Liver (tissue), 9 donors: ENCODE data around the gene PATZ1. TPM values are rescaled to one million over a fixed set of nuclear protein-coding genes. Genes with fewer than 3 reads are reported as not detected.

ENCODE experiments used
- DNase-seq: peaks from one replicate; pipeline ENCODE4 v3.0.0-alpha.2; 2017; ENCODE audit warnings: low spot score
- H3K27ac ChIP-seq, 2 donors: one replicate each; pipeline ENCODE4 v1.7.0; 2013; ENCODE audit warnings: inconsistent platforms in 2 of 2, low read length in 2 of 2, control low read depth in 1 of 2, low read depth in 1 of 2, mild to moderate bottlenecking in 1 of 2
- H3K27me3 ChIP-seq, 4 donors: one replicate each; pipeline versions ENCODE4 v1.6.1 to v1.7.0; 2013; ENCODE audit warnings: low read length in 3 of 4, inconsistent platforms in 1 of 4, mild to moderate bottlenecking in 1 of 4, moderate library complexity in 1 of 4; ENCODE audit not compliant: control insufficient read depth in 4 of 4, insufficient read depth in 4 of 4
- H3K36me3 ChIP-seq, 4 donors: one replicate each; pipeline versions ENCODE4 v1.6.1 to v1.7.0; 2013; ENCODE audit warnings: low read length in 3 of 4, mild to moderate bottlenecking in 3 of 4, low read depth in 1 of 4, moderate library complexity in 1 of 4; ENCODE audit not compliant: control insufficient read depth in 4 of 4, insufficient read depth in 3 of 4
- H3K4me1 ChIP-seq, 4 donors: one replicate each; pipeline versions ENCODE4 v1.6.1 to v1.7.0; 2013; ENCODE audit warnings: low read length in 3 of 4, mild to moderate bottlenecking in 3 of 4, moderate library complexity in 1 of 4; ENCODE audit not compliant: control insufficient read depth in 4 of 4, insufficient read depth in 4 of 4
- H3K4me3 ChIP-seq, 3 donors: one replicate each; pipeline versions ENCODE4 v1.6.1 to v1.7.0; 2013; ENCODE audit warnings: low read length in 3 of 3, control low read depth in 1 of 3, low read depth in 1 of 3, mild to moderate bottlenecking in 1 of 3
- H3K9ac ChIP-seq, 2 donors: one replicate each; pipeline ENCODE4 v1.7.0; 2013; ENCODE audit warnings: low read length in 2 of 2, mild to moderate bottlenecking in 2 of 2, moderate library complexity in 2 of 2, control low read depth in 1 of 2, low read depth in 1 of 2
- H3K9me3 ChIP-seq, 4 donors: one replicate each; pipeline versions ENCODE4 v1.6.1 to v1.7.0; 2013; ENCODE audit warnings: low read length in 3 of 4; ENCODE audit not compliant: control insufficient read depth in 4 of 4
- EGR1 ChIP-seq, 2 donors: IDR thresholded peaks; 2 replicates each; pipeline ENCODE4 v1.6.1; 2016 to 2018; ENCODE audit warnings: antibody characterized with exemption in 2 of 2, low read depth in 2 of 2
- FOXA1 ChIP-seq: IDR thresholded peaks from 2 replicates; pipeline ENCODE4 v1.6.1; 2016; ENCODE audit warnings: antibody characterized with exemption
- FOXA2 ChIP-seq: IDR thresholded peaks from 2 replicates; pipeline ENCODE4 v1.6.1; 2016; ENCODE audit warnings: antibody characterized with exemption
- GABPA ChIP-seq, 2 donors: IDR thresholded peaks in 1 of 2; conservative IDR thresholded peaks in 1 of 2; 2 replicates each; pipeline ENCODE4 v1.6.1; 2016; ENCODE audit warnings: antibody characterized with exemption in 2 of 2, mild to moderate bottlenecking in 1 of 2, moderate library complexity in 1 of 2
- HNF4A ChIP-seq, 2 donors: conservative IDR thresholded peaks; 2 replicates each; pipeline ENCODE4 v1.6.1; 2016; ENCODE audit warnings: antibody characterized with exemption in 2 of 2, mild to moderate bottlenecking in 2 of 2
- HNF4G ChIP-seq: IDR thresholded peaks from 2 replicates; pipeline ENCODE4 v1.6.1; 2016; ENCODE audit warnings: antibody characterized with exemption
- JUND ChIP-seq, 2 donors: IDR thresholded peaks; 2 replicates each; pipeline ENCODE4 v1.6.1; 2016; ENCODE audit warnings: antibody characterized with exemption in 2 of 2
- NR2F2 ChIP-seq: IDR thresholded peaks from 2 replicates; pipeline ENCODE4 v1.6.1; 2016; ENCODE audit warnings: antibody characterized with exemption
- RAD21 ChIP-seq, 2 donors: IDR thresholded peaks; 2 replicates each; pipeline ENCODE4 v1.6.1; 2016; ENCODE audit warnings: antibody characterized with exemption in 2 of 2, mild to moderate bottlenecking in 2 of 2
- RXRA ChIP-seq, 2 donors: IDR thresholded peaks; 2 replicates each; pipeline ENCODE4 v1.6.1; 2017 to 2018; ENCODE audit warnings: antibody characterized with exemption in 2 of 2, mild to moderate bottlenecking in 1 of 2
- SP1 ChIP-seq: IDR thresholded peaks from 2 replicates; pipeline ENCODE4 v1.6.1; 2018; ENCODE audit warnings: antibody characterized with exemption, mild to moderate bottlenecking
- TAF1 ChIP-seq: conservative IDR thresholded peaks from 2 replicates; pipeline ENCODE4 v1.6.1; 2016; ENCODE audit warnings: antibody characterized with exemption, mild to moderate bottlenecking
- YY1 ChIP-seq: IDR thresholded peaks from 2 replicates; pipeline ENCODE4 v1.6.1; 2016; ENCODE audit warnings: antibody characterized with exemption, mild to moderate bottlenecking
- WGBS: extraction: QIAGEN DNeasy Blood & Tissue Kit; methylation state at CpG from one replicate; pipeline ENCODE4 v1.1.7; 2013; 5-methylcytosine and 5-hydroxymethylcytosine counted together
- polyA plus RNA-seq, 2 donors: library from polyadenylated mRNA; stranded (reverse) in 1 of 2; unstranded in 1 of 2; fragments of 200-250 nt in 1 of 2; fragments of >200 nt in 1 of 2; fragmentation: Nextera tagmentation in 1 of 2; extraction: Ambion mirVana in 1 of 2; gene quantifications; one replicate each; pipeline versions ENCODE4 v1.2.1 to v1.2.3, GENCODE V29; 2013 to 2015
- total RNA-seq, 2 donors: library from RNA; depleted of rRNA; stranded (reverse); fragments of >200 nt; gene quantifications; one replicate each; pipeline ENCODE4 v1.2.3, GENCODE V29; 2014
- TF ChIP-seq, protein P1 (sequence below): IDR thresholded peaks from 2 replicates; pipeline ENCODE4 v1.6.1; 2016; ENCODE audit warnings: antibody characterized with exemption
- TF ChIP-seq, protein P2 (sequence below): IDR thresholded peaks from 2 replicates; pipeline ENCODE4 v1.6.1; 2016; ENCODE audit warnings: antibody characterized with exemption
- TF ChIP-seq, protein P3 (sequence below): IDR thresholded peaks from 2 replicates; pipeline ENCODE4 v1.6.1; 2016; ENCODE audit warnings: antibody characterized with exemption, mild to moderate bottlenecking
- TF ChIP-seq, protein P4 (sequence below): IDR thresholded peaks from 2 replicates; pipeline ENCODE4 v1.6.1; 2016; ENCODE audit warnings: antibody characterized with exemption
- TF ChIP-seq, protein P5 (sequence below): fragments of 150-350 bp; IDR thresholded peaks from 2 replicates; pipeline ENCODE4 v1.5.1; 2017; ENCODE audit warnings: improper control_type of control experiment, low read depth, low read length; ENCODE audit not compliant: missing input control
- donor health status: healthy.
- donor health status: healthy.
- donor health status: healthy.
- donor health status: healthy.
- donor health status: healthy.

The PATZ1 gene
- total and polyA plus RNA-seq, 4 donors: 3.8 to 13.5 (median 10.1) TPM

DNA sequence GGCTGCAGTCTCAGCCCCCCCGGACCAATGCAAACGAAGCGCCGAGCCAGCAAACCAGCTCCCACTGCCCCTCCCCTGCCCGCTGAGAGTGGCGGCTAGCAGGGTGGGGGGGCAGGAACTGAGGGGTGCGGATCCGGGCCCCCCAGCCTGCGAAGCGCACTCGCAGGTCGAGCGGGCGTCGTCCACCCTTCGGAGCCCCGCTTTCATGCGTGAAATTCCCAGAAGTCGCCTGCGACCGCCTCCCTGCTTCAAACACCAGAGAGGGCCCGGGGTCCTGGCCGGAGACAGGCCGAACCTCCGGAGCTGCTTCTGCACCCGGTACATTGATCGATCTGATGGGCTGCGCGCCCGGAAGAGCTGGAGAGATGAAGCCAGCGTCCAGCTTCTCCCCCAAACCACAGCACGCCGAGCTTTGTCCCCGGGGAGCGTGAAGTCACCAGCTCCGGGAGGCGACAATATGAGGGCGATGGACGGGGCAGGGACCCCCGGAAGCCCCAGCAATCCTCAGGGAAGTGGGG lies 646 bp upstream of the PATZ1 start:
- WGBS: under 1% methylated on average over 40 of the region's 40 CpGs
- H3K9ac ChIP-seq: no peak overlapping the region
- peaks cover 18 to 56% (median 41%) of the 10 kb centered on the region in 4 donors for H3K4me1 ChIP-seq
- no peaks in the 10 kb centered on the region for H3K27me3 ChIP-seq
- no peaks in the 10 kb centered on the region for H3K9me3 ChIP-seq
- H3K27ac ChIP-seq: peak overlapping the region; percentile 78 to 87
- H3K36me3 ChIP-seq: peaks cover 2 to 7% (median 5%) of the 10 kb centered on the region in 4 donors
- peak; percentile 72 for DNase-seq
- TF ChIP-seq EGR1 (IDR thresholded peaks at IDR 0.05; ENCODE audit: low read depth in 2 of 2): no peak
- TF ChIP-seq HNF4A (conservative IDR thresholded peaks at IDR 0.05): no peak
- no peak for TF ChIP-seq GABPA (IDR thresholded peaks at IDR 0.05 in 1 of 2, conservative IDR thresholded peaks at IDR 0.05 in 1 of 2)
- TF ChIP-seq, protein P1, sequence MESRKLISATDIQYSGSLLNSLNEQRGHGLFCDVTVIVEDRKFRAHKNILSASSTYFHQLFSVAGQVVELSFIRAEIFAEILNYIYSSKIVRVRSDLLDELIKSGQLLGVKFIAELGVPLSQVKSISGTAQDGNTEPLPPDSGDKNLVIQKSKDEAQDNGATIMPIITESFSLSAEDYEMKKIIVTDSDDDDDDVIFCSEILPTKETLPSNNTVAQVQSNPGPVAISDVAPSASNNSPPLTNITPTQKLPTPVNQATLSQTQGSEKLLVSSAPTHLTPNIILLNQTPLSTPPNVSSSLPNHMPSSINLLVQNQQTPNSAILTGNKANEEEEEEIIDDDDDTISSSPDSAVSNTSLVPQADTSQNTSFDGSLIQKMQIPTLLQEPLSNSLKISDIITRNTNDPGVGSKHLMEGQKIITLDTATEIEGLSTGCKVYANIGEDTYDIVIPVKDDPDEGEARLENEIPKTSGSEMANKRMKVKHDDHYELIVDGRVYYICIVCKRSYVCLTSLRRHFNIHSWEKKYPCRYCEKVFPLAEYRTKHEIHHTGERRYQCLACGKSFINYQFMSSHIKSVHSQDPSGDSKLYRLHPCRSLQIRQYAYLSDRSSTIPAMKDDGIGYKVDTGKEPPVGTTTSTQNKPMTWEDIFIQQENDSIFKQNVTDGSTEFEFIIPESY: no peak
- TF ChIP-seq, protein P2, sequence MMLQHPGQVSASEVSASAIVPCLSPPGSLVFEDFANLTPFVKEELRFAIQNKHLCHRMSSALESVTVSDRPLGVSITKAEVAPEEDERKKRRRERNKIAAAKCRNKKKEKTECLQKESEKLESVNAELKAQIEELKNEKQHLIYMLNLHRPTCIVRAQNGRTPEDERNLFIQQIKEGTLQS: no peak
- no peak for TF ChIP-seq RXRA (IDR thresholded peaks at IDR 0.05)
- no peak for TF ChIP-seq YY1
- no peak for TF ChIP-seq FOXA2
- TF ChIP-seq, protein P3, sequence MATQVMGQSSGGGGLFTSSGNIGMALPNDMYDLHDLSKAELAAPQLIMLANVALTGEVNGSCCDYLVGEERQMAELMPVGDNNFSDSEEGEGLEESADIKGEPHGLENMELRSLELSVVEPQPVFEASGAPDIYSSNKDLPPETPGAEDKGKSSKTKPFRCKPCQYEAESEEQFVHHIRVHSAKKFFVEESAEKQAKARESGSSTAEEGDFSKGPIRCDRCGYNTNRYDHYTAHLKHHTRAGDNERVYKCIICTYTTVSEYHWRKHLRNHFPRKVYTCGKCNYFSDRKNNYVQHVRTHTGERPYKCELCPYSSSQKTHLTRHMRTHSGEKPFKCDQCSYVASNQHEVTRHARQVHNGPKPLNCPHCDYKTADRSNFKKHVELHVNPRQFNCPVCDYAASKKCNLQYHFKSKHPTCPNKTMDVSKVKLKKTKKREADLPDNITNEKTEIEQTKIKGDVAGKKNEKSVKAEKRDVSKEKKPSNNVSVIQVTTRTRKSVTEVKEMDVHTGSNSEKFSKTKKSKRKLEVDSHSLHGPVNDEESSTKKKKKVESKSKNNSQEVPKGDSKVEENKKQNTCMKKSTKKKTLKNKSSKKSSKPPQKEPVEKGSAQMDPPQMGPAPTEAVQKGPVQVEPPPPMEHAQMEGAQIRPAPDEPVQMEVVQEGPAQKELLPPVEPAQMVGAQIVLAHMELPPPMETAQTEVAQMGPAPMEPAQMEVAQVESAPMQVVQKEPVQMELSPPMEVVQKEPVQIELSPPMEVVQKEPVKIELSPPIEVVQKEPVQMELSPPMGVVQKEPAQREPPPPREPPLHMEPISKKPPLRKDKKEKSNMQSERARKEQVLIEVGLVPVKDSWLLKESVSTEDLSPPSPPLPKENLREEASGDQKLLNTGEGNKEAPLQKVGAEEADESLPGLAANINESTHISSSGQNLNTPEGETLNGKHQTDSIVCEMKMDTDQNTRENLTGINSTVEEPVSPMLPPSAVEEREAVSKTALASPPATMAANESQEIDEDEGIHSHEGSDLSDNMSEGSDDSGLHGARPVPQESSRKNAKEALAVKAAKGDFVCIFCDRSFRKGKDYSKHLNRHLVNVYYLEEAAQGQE: no peak
- no peak for TF ChIP-seq TAF1
- TF ChIP-seq JUND (IDR thresholded peaks at IDR 0.05): no peak
- TF ChIP-seq, protein P4, sequence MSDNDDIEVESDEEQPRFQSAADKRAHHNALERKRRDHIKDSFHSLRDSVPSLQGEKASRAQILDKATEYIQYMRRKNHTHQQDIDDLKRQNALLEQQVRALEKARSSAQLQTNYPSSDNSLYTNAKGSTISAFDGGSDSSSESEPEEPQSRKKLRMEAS: no peak
- TF ChIP-seq HNF4G: no peak
- TF ChIP-seq NR2F2: no peak
- no peak for TF ChIP-seq RAD21 (IDR thresholded peaks at IDR 0.05)
- TF ChIP-seq FOXA1: no peak
- TF ChIP-seq, protein P5, sequence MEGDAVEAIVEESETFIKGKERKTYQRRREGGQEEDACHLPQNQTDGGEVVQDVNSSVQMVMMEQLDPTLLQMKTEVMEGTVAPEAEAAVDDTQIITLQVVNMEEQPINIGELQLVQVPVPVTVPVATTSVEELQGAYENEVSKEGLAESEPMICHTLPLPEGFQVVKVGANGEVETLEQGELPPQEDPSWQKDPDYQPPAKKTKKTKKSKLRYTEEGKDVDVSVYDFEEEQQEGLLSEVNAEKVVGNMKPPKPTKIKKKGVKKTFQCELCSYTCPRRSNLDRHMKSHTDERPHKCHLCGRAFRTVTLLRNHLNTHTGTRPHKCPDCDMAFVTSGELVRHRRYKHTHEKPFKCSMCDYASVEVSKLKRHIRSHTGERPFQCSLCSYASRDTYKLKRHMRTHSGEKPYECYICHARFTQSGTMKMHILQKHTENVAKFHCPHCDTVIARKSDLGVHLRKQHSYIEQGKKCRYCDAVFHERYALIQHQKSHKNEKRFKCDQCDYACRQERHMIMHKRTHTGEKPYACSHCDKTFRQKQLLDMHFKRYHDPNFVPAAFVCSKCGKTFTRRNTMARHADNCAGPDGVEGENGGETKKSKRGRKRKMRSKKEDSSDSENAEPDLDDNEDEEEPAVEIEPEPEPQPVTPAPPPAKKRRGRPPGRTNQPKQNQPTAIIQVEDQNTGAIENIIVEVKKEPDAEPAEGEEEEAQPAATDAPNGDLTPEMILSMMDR: no peak
- TF ChIP-seq SP1: no peak
- H3K4me3 ChIP-seq: peak overlapping the region; percentile 59 to 91 (median 70)
